HepG2 (cell line): ENCODE measurements around the gene BRIP1. TPM values are rescaled to one million over a fixed set of nuclear protein-coding genes. Genes with fewer than 3 reads are reported as not detected.

ENCODE experiments used
- ATAC-seq: fragments of 200-7000 bp; cut with Tn5 transposase; 3 replicates; pipeline ENCODE4 v1.9.1; 2020; ENCODE audit warnings: mild to moderate bottlenecking, moderate library complexity
- BruUV-seq: library from RNA; stranded (reverse); fragments of 400-500 nt; replicated peaks from 2 replicates; lab custom pipeline; 2021; lab: Mats Ljungman, UMichigan
- CTCF ChIA-PET: fragments of 300-600 bp; formaldehyde crosslinking; extraction: SDS; loops from one replicate; lab custom pipeline; 2021; ENCODE audit warnings: low total read pairs, inconsistent platforms, low intra/inter-chr PET ratio; lab: Yijun Ruan, JAX
- POLR2A ChIA-PET: fragments of 350-600 bp; sonication (Branson Sonifier 250); formaldehyde crosslinking; loops from one replicate; lab custom pipeline; 2020; ENCODE audit warnings: antibody characterized with exemption, inconsistent platforms; lab: Yijun Ruan, JAX
- DNase-seq: peaks from one replicate; pipeline ENCODE4 v3.0.0-alpha.2; 2015; ENCODE audit warnings: low spot score
- FAIRE-seq: peaks from 3 replicates; lab custom pipeline; 2011; peaks lifted over from hg19 to GRCh38; lab: Jason Lieb, UNC
- H2AFZ ChIP-seq: one replicate; pipeline ENCODE4 v1.6.1; 2011; ENCODE audit warnings: low read length, inconsistent platforms
- H3K27ac ChIP-seq: fragments of 300-600 bp; 3 replicates; pipeline ENCODE4 v1.8.0; 2011; ENCODE audit warnings: mixed run types, mild to moderate bottlenecking, mixed read lengths, low read length, inconsistent platforms; ENCODE audit not compliant: insufficient read depth; ENCODE audit errors: extremely low read length
- H3K27me3 ChIP-seq, 2 experiments: fragments of 200-600 bp in 1 of 2; 2 replicates in 1 of 2; 3 replicates in 1 of 2; pipeline versions ENCODE4 v1.6.0 to v1.8.0; 2011; ENCODE audit warnings: low read length in 2 of 2, mild to moderate bottlenecking in 2 of 2, moderate library complexity in 2 of 2, inconsistent platforms in 1 of 2; ENCODE audit not compliant: insufficient read depth in 2 of 2, control insufficient read depth in 1 of 2
- H3K36me3 ChIP-seq, 2 experiments: fragments of 200-600 bp in 1 of 2; replicated peaks in 1 of 2; 2 replicates in 1 of 2; 3 replicates in 1 of 2; pipeline versions ENCODE4 v1.5.1 to v1.8.0; 2011; ENCODE audit warnings: low read length in 2 of 2, inconsistent platforms in 1 of 2; ENCODE audit not compliant: insufficient read depth in 2 of 2, control insufficient read depth in 1 of 2
- H3K4me1 ChIP-seq: 2 replicates; pipeline ENCODE4 v1.5.1; 2012; ENCODE audit warnings: low read length, inconsistent platforms; ENCODE audit not compliant: insufficient read depth
- H3K4me2 ChIP-seq: 2 replicates; pipeline ENCODE4 v1.6.0; 2011; ENCODE audit warnings: low read depth, low read length, inconsistent platforms
- H3K4me3 ChIP-seq, 3 experiments: fragments of 200-600 bp in 1 of 3; sonication (generic), shearing (Covaris generic) in 1 of 3; replicated peaks in 1 of 3; 2 replicates each; pipeline ENCODE4 v1.5.1; 2011 to 2016; ENCODE audit warnings: low read length in 3 of 3, inconsistent platforms in 2 of 3, low read depth in 2 of 3, mild to moderate bottlenecking in 2 of 3, control low read depth in 1 of 3, mixed read lengths in 1 of 3; ENCODE audit not compliant: insufficient read depth in 1 of 3
- H3K79me2 ChIP-seq: one replicate; pipeline ENCODE4 v1.6.1; 2011; ENCODE audit warnings: low read length, inconsistent platforms; ENCODE audit not compliant: insufficient read depth
- H3K9ac ChIP-seq: 2 replicates; pipeline ENCODE4 v1.6.0; 2011; ENCODE audit warnings: mild to moderate bottlenecking, low read depth, low read length, inconsistent platforms; ENCODE audit not compliant: insufficient read depth
- H3K9me3 ChIP-seq: 2 replicates; pipeline ENCODE4 v1.5.1; 2012; ENCODE audit warnings: mild to moderate bottlenecking, low read length
- H4K20me1 ChIP-seq: 2 replicates; pipeline ENCODE4 v1.6.0; 2011; ENCODE audit warnings: inconsistent platforms, mild to moderate bottlenecking, low read length, moderate library complexity; ENCODE audit not compliant: insufficient read depth
- DDIT3 ChIP-seq: sonication (generic); formaldehyde crosslinking; IDR thresholded peaks from 2 replicates; pipeline ENCODE4 v1.4.0; 2020; ENCODE audit warnings: mild to moderate bottlenecking, missing genetic modification reagents
- GATA4 ChIP-seq: sonication (generic); IDR thresholded peaks from 2 replicates; pipeline ENCODE4 v1.6.1; 2016; ENCODE audit warnings: antibody characterized with exemption, low read depth, borderline replicate concordance
- GZF1 ChIP-seq: sonication (generic); formaldehyde crosslinking; IDR thresholded peaks from 2 replicates; pipeline ENCODE4 v1.5.1; 2020; ENCODE audit warnings: mild to moderate bottlenecking, missing genetic modification reagents
- MTF1 ChIP-seq: sonication (generic); formaldehyde crosslinking; IDR thresholded peaks from 2 replicates; pipeline ENCODE4 v1.5.0; 2020; ENCODE audit warnings: missing genetic modification reagents
- MYC ChIP-seq: sonication (generic); formaldehyde crosslinking; IDR thresholded peaks from 2 replicates; pipeline ENCODE4 v1.9.0; 2021; ENCODE audit warnings: missing genetic modification reagents, borderline replicate concordance
- PCBP1 ChIP-seq: fragments of 200-400 bp; formaldehyde crosslinking; IDR thresholded peaks from 2 replicates; pipeline ENCODE4 v1.6.1; 2017; ENCODE audit warnings: mild to moderate bottlenecking, low read depth, low read length, borderline replicate concordance
- REPIN1 ChIP-seq: sonication (generic); formaldehyde crosslinking; IDR thresholded peaks from 2 replicates; pipeline ENCODE4 v1.8.0; 2022; ENCODE audit warnings: missing genetic modification reagents, low read depth, mild to moderate bottlenecking, borderline replicate concordance
- SNAPC5 ChIP-seq: sonication (generic); formaldehyde crosslinking; IDR thresholded peaks from 2 replicates; pipeline ENCODE4 v1.8.1; 2023; ENCODE audit warnings: mild to moderate bottlenecking, missing genetic modification reagents, borderline replicate concordance
- WIZ ChIP-seq: sonication (generic); formaldehyde crosslinking; IDR thresholded peaks from 2 replicates; pipeline ENCODE4 v1.5.1; 2020; ENCODE audit warnings: mild to moderate bottlenecking, missing genetic modification reagents
- ZMAT5 ChIP-seq: sonication (generic); formaldehyde crosslinking; IDR thresholded peaks from 2 replicates; pipeline ENCODE4 v1.5.0; 2020; ENCODE audit warnings: mild to moderate bottlenecking, low read depth, missing genetic modification reagents, borderline replicate concordance
- ZNF121 ChIP-seq: sonication (generic); formaldehyde crosslinking; IDR thresholded peaks from 2 replicates; pipeline ENCODE4 v1.5.0; 2020; ENCODE audit warnings: mild to moderate bottlenecking, missing genetic modification reagents
- ZNF460 ChIP-seq: sonication (generic); formaldehyde crosslinking; IDR thresholded peaks from 2 replicates; pipeline ENCODE4 v1.5.1; 2020; ENCODE audit warnings: missing genetic modification reagents, mild to moderate bottlenecking, borderline replicate concordance
- ZNF772 ChIP-seq: sonication (generic); formaldehyde crosslinking; IDR thresholded peaks from 2 replicates; pipeline ENCODE4 v1.5.0; 2020; ENCODE audit warnings: mild to moderate bottlenecking, missing genetic modification reagents
- ZNF83 ChIP-seq: sonication (generic); formaldehyde crosslinking; IDR thresholded peaks from 2 replicates; pipeline ENCODE4 v1.4.0; 2020; ENCODE audit warnings: missing genetic modification reagents, mild to moderate bottlenecking, borderline replicate concordance
- WGBS: methylation state at CpG from one replicate; pipeline ENCODE4 v1.1.6; 2017; ENCODE audit warnings: low lambda C conversion rate; 5-methylcytosine and 5-hydroxymethylcytosine counted together
- in situ Hi-C: cut with HindIII; loops from 2 replicates; pipeline ENCODE4 v1.10.0; 2017; ENCODE audit warnings: low pct_unique_long_range_greater_than_20kb; ENCODE audit not compliant: extremely low pct_ligation_motif_present
- intact Hi-C: fragments of 100-400 bp; cut with micrococcal nuclease; formaldehyde crosslinking; loops from one replicate; pipeline ENCODE4 v1.10.0; 2022; ENCODE audit not compliant: unreplicated experiment
- polyA plus RNA-seq, 8 experiments: library from polyadenylated mRNA; depleted of rRNA in 3 of 8; stranded (reverse) in 7 of 8; unstranded in 1 of 8; fragments of >200 nt; fragmentation: Illumina TruSeq in 4 of 8; extraction: Trizol in 4 of 8; gene quantifications; 2 replicates each; pipeline versions ENCODE4 v1.2.1 to v1.2.3, GENCODE V29; 2011 to 2016; ENCODE audit warnings: low read depth in 4 of 8, missing spikeins in 1 of 8, mixed read lengths in 1 of 8; ENCODE audit not compliant: insufficient read depth in 1 of 8
- total RNA-seq, 5 experiments: library from RNA; depleted of rRNA; stranded (reverse); fragments of >200 nt; fragmentation: Illumina TruSeq; extraction: Trizol; gene quantifications; 2 replicates each; pipeline ENCODE4 v1.2.3, GENCODE V29; 2016; ENCODE audit warnings: low read depth in 1 of 5
- TF ChIP-seq, protein P1 (sequence below): IDR thresholded peaks from 2 replicates; pipeline ENCODE4 v1.6.1; 2018; ENCODE audit warnings: missing genetic modification reagents, mild to moderate bottlenecking, missing compliant biosample characterization
- TF ChIP-seq, protein P2 (sequence below): sonication (generic); formaldehyde crosslinking; IDR thresholded peaks from 2 replicates; pipeline ENCODE4 v1.4.0; 2020; ENCODE audit warnings: missing genetic modification reagents

BRIP1 gene
- total and polyA plus RNA-seq, 2 of the 13 experiments (the other 11 are each of a cell fraction or from before 2014, with no cell fraction given) = 3.8 to 27.7 TPM

- TF ChIP-seq SNAPC5 (CRISPR knock-in tag) = no peak
- no peak for TF ChIP-seq ZNF83 (CRISPR knock-in tag)
- TF ChIP-seq, all 625 proteins: peak for 0
Observed at GRCh38 chr17:61648587-61648986, 214.7 kb downstream of the BRIP1 start (continued).

- H2AFZ ChIP-seq = no peak overlapping the region
- ChIA-PET CTCF (no interaction called here), POLR2A (no interaction called here)
- H3K27me3 ChIP-seq = no peaks in the 10 kb centered on the region; a peak in 1 of 5 replicates
- no peak overlapping the region for H3K4me2 ChIP-seq
- no peak overlapping the region for H3K9ac ChIP-seq
- H4K20me1 ChIP-seq = no peaks in the 10 kb centered on the region
- no peaks in the 10 kb centered on the region for H3K36me3 ChIP-seq
- TF ChIP-seq ZMAT5 (CRISPR knock-in tag) (no peak), GZF1 (CRISPR knock-in tag) (no peak), GATA4 (no peak), MTF1 (CRISPR knock-in tag) (no peak), MYC (no peak), DDIT3 (CRISPR knock-in tag) (no peak), REPIN1 (CRISPR knock-in tag) (no peak), ZNF121 (CRISPR knock-in tag) (no peak), ZNF772 (CRISPR knock-in tag) (no peak), WIZ (CRISPR knock-in tag) (no peak), ZNF460 (CRISPR knock-in tag) (no peak), PCBP1 (no peak)
- TF ChIP-seq, protein P1, sequence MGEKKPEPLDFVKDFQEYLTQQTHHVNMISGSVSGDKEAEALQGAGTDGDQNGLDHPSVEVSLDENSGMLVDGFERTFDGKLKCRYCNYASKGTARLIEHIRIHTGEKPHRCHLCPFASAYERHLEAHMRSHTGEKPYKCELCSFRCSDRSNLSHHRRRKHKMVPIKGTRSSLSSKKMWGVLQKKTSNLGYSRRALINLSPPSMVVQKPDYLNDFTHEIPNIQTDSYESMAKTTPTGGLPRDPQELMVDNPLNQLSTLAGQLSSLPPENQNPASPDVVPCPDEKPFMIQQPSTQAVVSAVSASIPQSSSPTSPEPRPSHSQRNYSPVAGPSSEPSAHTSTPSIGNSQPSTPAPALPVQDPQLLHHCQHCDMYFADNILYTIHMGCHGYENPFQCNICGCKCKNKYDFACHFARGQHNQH (CRISPR knock-in tag) = no peak
- TF ChIP-seq, protein P2, sequence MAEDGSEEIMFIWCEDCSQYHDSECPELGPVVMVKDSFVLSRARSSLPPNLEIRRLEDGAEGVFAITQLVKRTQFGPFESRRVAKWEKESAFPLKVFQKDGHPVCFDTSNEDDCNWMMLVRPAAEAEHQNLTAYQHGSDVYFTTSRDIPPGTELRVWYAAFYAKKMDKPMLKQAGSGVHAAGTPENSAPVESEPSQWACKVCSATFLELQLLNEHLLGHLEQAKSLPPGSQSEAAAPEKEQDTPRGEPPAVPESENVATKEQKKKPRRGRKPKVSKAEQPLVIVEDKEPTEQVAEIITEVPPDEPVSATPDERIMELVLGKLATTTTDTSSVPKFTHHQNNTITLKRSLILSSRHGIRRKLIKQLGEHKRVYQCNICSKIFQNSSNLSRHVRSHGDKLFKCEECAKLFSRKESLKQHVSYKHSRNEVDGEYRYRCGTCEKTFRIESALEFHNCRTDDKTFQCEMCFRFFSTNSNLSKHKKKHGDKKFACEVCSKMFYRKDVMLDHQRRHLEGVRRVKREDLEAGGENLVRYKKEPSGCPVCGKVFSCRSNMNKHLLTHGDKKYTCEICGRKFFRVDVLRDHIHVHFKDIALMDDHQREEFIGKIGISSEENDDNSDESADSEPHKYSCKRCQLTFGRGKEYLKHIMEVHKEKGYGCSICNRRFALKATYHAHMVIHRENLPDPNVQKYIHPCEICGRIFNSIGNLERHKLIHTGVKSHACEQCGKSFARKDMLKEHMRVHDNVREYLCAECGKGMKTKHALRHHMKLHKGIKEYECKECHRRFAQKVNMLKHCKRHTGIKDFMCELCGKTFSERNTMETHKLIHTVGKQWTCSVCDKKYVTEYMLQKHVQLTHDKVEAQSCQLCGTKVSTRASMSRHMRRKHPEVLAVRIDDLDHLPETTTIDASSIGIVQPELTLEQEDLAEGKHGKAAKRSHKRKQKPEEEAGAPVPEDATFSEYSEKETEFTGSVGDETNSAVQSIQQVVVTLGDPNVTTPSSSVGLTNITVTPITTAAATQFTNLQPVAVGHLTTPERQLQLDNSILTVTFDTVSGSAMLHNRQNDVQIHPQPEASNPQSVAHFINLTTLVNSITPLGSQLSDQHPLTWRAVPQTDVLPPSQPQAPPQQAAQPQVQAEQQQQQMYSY (CRISPR knock-in tag) = no peak
- no peak overlapping the region for H3K4me3 ChIP-seq
- no peaks in the 10 kb centered on the region for H3K4me1 ChIP-seq
- DNase-seq (no peak), FAIRE-seq (no peak), ATAC-seq (no peak)
- in situ Hi-C loops = no loop called here
- intact Hi-C loops = no loop called here
- H3K9me3 ChIP-seq = no peaks in the 10 kb centered on the region
- no peak overlapping the region for H3K27ac ChIP-seq
- no TSS peak for BruUV-seq
- 8% methylated on average over 2 of the region's 2 CpGs for WGBS
- no peaks in the 10 kb centered on the region for H3K79me2 ChIP-seq
Observed at GRCh38 chr17:61647047-61647446, 216.3 kb downstream of the BRIP1 start.
